Peyer's patch (tissue), 4 donors: Measurements from ENCODE around the gene HOXD8. TPM values are rescaled to one million over a fixed set of nuclear protein-coding genes. Genes with fewer than 3 reads are reported as not detected.

Source experiments
- DNase-seq, 3 donors: peaks; one replicate each; pipeline ENCODE4 v3.0.0-alpha.2; 2017 to 2019
- H3K27ac ChIP-seq, 4 donors: fragments of 200-600 bp; sonication (generic); one replicate each; pipeline ENCODE4 v1.5.1; 2016 to 2019
- H3K27me3 ChIP-seq, 2 donors: fragments of 200-600 bp; sonication (generic); one replicate each; pipeline ENCODE4 v1.5.1; 2019
- H3K36me3 ChIP-seq, 3 donors: fragments of 200-600 bp; sonication (generic); one replicate each; pipeline ENCODE4 v1.5.1; 2016 to 2019
- H3K4me1 ChIP-seq, 4 donors: fragments of 200-600 bp; sonication (generic); one replicate each; pipeline ENCODE4 v1.5.1; 2016 to 2019
- H3K4me3 ChIP-seq, 4 donors: fragments of 200-600 bp; sonication (generic); 1 replicate in 3 of 4; 2 replicates in 1 of 4; pipeline ENCODE4 v1.5.1; 2016 to 2019; ENCODE audit warnings: mild to moderate bottlenecking in 1 of 4
- H3K9me3 ChIP-seq, 4 donors: fragments of 200-600 bp; sonication (generic); one replicate each; pipeline ENCODE4 v1.5.1; 2016 to 2019; ENCODE audit warnings: mild to moderate bottlenecking in 1 of 4
- POLR2A ChIP-seq, 2 donors: fragments of 450-650 bp; IDR thresholded peaks; one replicate each; pipeline ENCODE4 v1.5.1; 2017; ENCODE audit warnings: antibody characterized with exemption in 2 of 2, mild to moderate bottlenecking in 2 of 2, moderate library complexity in 2 of 2
- total RNA-seq, 4 donors: library from RNA; depleted of rRNA; stranded (reverse); fragments of >200 nt; gene quantifications; one replicate each; pipeline ENCODE4 v1.1.0, GENCODE V29; 2016
- TF ChIP-seq, protein P1 (sequence below), 6 experiments: fragments of 450-650 bp in 4 of 6; fragments of 200-600 bp in 2 of 6; sonication (generic) in 1 of 6; IDR thresholded peaks; one replicate each; pipeline ENCODE4 v1.5.1; 2017 to 2019; ENCODE audit warnings: antibody characterized with exemption in 6 of 6, mild to moderate bottlenecking in 3 of 6, moderate library complexity in 1 of 6

The HOXD8 gene
- total RNA-seq, 4 donors from 2014 or later = 3.3 to 9.1 (median 5.0) TPM

DNA sequence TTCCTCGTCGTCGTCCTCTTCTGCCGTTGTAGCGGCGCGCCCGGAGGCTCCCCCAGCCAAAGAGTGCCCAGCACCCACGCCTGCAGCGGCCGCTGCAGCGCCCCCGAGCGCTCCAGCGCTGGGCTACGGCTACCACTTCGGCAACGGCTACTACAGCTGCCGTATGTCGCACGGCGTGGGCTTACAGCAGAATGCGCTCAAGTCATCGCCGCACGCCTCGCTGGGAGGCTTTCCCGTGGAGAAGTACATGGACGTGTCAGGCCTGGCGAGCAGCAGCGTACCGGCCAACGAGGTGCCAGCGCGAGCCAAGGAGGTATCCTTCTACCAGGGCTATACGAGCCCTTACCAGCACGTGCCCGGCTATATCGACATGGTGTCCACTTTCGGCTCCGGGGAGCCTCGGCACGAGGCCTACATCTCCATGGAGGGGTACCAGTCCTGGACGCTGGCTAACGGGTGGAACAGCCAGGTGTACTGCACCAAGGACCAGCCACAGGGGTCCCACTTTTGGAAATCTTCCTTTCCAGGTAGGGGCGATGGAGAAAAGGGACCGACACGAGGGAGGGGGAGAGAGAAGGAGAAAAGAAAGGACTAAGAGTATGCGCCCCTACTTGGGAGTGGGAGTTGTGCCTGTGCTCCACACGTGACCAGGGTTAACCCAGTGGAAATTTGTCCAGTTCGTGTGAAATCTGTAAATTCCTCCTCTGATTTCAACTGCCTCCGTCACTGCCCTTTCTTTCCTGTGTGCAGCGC, 36.2 kb upstream of the HOXD8 start:
- H3K27ac ChIP-seq = no peak overlapping the region
- peaks cover 0 to 34% (median 3%) of the 10 kb centered on the region in 4 donors for H3K4me1 ChIP-seq
- peak overlapping the region in 3 of 4 donors; percentile 12 to 44 (median 37) for H3K4me3 ChIP-seq
- DNase-seq = peak in 2 of 3 donors; percentile 40 to 53
- H3K27me3 ChIP-seq = peaks cover 0 to 83% of the 10 kb centered on the region in 2 donors
- H3K9me3 ChIP-seq = no peaks in the 10 kb centered on the region
- TF ChIP-seq, protein P1, sequence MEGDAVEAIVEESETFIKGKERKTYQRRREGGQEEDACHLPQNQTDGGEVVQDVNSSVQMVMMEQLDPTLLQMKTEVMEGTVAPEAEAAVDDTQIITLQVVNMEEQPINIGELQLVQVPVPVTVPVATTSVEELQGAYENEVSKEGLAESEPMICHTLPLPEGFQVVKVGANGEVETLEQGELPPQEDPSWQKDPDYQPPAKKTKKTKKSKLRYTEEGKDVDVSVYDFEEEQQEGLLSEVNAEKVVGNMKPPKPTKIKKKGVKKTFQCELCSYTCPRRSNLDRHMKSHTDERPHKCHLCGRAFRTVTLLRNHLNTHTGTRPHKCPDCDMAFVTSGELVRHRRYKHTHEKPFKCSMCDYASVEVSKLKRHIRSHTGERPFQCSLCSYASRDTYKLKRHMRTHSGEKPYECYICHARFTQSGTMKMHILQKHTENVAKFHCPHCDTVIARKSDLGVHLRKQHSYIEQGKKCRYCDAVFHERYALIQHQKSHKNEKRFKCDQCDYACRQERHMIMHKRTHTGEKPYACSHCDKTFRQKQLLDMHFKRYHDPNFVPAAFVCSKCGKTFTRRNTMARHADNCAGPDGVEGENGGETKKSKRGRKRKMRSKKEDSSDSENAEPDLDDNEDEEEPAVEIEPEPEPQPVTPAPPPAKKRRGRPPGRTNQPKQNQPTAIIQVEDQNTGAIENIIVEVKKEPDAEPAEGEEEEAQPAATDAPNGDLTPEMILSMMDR (IDR thresholded peaks at IDR 0.05) = no peak
- no peak for TF ChIP-seq POLR2A (IDR thresholded peaks at IDR 0.05)
- no peaks in the 10 kb centered on the region for H3K36me3 ChIP-seq

DNA sequence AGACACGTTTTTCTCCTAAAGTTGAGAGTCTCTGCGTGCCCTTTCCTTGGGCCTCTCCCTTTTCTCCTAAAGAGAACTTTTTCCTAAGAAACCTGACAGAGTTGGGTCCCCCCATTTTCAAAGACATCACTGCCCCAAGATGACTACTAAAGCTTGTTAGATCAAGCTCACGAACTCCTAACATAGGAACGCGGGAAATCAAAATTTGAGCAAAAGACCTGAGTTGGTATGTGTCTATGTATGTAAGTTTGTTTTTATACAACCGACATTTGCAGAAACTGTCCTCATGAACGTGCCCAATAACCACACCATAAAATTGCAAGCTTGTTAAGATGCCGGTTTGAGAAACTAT, 35.6 kb upstream of the HOXD8 start:
- no peaks in the 10 kb centered on the region for H3K36me3 ChIP-seq
- H3K4me3 ChIP-seq = no peak overlapping the region
- no peak for TF ChIP-seq POLR2A (IDR thresholded peaks at IDR 0.05)
- TF ChIP-seq, protein P1 (IDR thresholded peaks at IDR 0.05) = no peak
- no peaks in the 10 kb centered on the region for H3K9me3 ChIP-seq
- H3K27me3 ChIP-seq = peaks cover 0 to 88% of the 10 kb centered on the region in 2 donors
- peaks cover 0 to 33% (median 2%) of the 10 kb centered on the region in 4 donors for H3K4me1 ChIP-seq
- no peak for DNase-seq
- no peak overlapping the region for H3K27ac ChIP-seq

DNA sequence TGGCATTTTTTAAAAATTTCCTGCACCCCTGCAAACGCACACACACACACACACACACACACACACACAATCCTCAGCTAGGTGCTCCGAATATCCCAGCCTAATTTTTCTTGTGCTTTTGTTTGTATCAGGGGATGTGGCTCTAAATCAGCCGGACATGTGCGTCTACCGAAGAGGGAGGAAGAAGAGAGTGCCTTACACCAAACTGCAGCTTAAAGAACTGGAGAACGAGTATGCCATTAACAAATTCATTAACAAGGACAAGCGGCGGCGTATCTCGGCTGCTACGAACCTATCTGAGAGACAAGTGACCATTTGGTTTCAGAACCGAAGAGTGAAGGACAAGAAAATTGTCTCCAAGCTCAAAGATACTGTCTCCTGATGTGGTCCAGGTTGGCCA, 35.2 kb upstream of the HOXD8 start:
- no peak overlapping the region for H3K27ac ChIP-seq
- TF ChIP-seq, protein P1 (IDR thresholded peaks at IDR 0.05) = no peak
- no peak for TF ChIP-seq POLR2A (IDR thresholded peaks at IDR 0.05)
- DNase-seq = no peak
- H3K36me3 ChIP-seq = no peaks in the 10 kb centered on the region
- H3K27me3 ChIP-seq = peaks cover 0 to 93% of the 10 kb centered on the region in 2 donors
- no peak overlapping the region for H3K4me3 ChIP-seq
- peaks cover 0 to 33% (median 2%) of the 10 kb centered on the region in 4 donors for H3K4me1 ChIP-seq
- H3K9me3 ChIP-seq = no peaks in the 10 kb centered on the region

DNA sequence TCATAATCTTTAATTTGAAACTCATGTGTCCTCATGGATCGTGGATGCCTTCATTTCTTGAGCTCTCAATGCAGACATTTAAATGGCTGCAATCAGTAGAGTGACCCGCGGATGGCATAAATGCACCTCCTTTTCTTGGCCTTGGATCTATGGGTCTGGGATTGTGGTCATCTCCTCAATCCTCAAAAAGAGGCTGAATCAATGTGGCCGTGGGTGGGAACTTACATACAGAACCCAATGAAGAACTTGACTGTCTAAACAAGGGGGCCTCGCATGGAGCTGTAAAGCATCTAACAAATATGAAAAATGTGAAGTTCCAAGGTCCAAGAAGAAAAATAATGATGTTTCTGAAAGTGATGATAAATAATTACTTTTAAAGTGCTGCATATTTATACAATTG, 34.1 kb upstream of the HOXD8 start:
- Histone ChIP-seq H3K27ac (no peak overlapping the region), H3K27me3 (peaks cover 0 to 96% of the 10 kb centered on the region in 2 donors), H3K36me3 (no peaks in the 10 kb centered on the region), H3K4me3 (no peak overlapping the region), H3K9me3 (no peaks in the 10 kb centered on the region), H3K4me1 (peaks cover 0 to 33% (median 2%) of the 10 kb centered on the region in 4 donors)
- TF ChIP-seq, protein P1 (IDR thresholded peaks at IDR 0.05) = no peak
- no peak for TF ChIP-seq POLR2A (IDR thresholded peaks at IDR 0.05)
- no peak for DNase-seq

DNA sequence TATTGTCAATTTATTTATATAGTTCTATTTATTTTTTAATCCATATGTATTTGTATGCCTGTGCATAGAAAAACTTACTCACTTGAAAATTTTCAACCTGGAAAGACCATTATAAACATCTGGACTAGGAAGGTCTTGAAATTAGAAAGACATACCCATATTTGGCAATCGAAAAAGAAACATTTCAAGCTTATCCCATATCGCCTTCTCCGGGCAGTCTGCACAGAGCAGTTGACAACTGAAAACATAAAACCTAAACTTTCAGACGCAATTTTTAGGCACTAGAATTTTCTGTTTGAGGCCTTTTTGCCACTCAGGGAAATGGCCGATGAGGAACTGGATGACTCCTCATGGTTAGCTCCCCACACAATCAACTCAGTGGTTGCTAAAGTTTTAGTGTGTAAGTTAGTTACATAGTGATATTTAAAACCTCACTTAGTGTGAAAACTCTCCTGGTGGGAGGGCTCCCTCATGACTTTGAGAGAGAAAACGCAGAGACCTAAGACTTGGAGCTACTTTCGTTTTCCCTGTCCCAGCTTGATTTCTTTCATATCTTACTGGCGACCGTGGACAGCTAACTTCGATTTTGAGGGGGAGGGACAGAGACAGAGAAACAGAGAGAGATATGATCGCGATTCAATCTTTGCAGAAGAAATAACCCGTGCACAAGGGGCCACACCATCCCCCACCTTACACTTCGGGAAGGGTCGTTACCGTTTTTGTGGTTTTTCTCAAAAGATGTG, 33.1 kb upstream of the HOXD8 start:
- TF ChIP-seq POLR2A (IDR thresholded peaks at IDR 0.05) = no peak
- TF ChIP-seq, protein P1 (IDR thresholded peaks at IDR 0.05) = no peak
- H3K27me3 ChIP-seq = peaks cover 0 to 97% of the 10 kb centered on the region in 2 donors
- peaks cover 0 to 33% (median 2%) of the 10 kb centered on the region in 4 donors for H3K4me1 ChIP-seq
- H3K36me3 ChIP-seq = no peaks in the 10 kb centered on the region
- H3K9me3 ChIP-seq = no peaks in the 10 kb centered on the region
- DNase-seq = no peak
- H3K27ac ChIP-seq = no peak overlapping the region
- peak overlapping the region in 2 of 4 donors; percentile 42 to 60 for H3K4me3 ChIP-seq
